ENCODE measurements around the gene COP1.

Gene COP1

DNA sequence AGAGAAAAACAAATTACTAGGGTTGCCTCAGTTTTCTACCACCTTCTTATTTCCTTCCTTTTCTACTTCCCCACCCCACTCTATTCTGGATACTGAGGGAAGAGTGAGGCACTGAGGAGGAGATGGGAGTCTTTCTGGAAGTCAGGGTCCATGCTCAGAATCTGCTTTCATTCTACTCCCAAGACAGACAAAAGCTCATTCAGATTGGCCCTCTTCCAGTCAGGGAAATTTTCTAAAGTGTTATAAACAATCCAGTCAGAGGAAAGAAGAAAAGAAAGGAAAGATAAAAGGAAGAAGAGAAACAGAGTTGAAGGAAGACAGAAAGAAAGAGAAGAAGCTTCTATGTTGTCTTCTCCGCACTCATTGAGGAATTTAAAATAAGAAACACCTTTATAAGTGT lies 228.6 kb downstream of the COP1 start:
- no peak for TF ChIP-seq POLR2A (IDR thresholded peaks at IDR 0.05; ENCODE audit: extremely low read depth, insufficient read length)
- no peak for TF ChIP-seq MYC (IDR thresholded peaks at IDR 0.05; ENCODE audit: low read depth, low read length)
- TF ChIP-seq, protein P1, sequence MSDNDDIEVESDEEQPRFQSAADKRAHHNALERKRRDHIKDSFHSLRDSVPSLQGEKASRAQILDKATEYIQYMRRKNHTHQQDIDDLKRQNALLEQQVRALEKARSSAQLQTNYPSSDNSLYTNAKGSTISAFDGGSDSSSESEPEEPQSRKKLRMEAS (IDR thresholded peaks at IDR 0.05; ENCODE audit: low read depth, low read length): no peak
- TF ChIP-seq, protein P2, sequence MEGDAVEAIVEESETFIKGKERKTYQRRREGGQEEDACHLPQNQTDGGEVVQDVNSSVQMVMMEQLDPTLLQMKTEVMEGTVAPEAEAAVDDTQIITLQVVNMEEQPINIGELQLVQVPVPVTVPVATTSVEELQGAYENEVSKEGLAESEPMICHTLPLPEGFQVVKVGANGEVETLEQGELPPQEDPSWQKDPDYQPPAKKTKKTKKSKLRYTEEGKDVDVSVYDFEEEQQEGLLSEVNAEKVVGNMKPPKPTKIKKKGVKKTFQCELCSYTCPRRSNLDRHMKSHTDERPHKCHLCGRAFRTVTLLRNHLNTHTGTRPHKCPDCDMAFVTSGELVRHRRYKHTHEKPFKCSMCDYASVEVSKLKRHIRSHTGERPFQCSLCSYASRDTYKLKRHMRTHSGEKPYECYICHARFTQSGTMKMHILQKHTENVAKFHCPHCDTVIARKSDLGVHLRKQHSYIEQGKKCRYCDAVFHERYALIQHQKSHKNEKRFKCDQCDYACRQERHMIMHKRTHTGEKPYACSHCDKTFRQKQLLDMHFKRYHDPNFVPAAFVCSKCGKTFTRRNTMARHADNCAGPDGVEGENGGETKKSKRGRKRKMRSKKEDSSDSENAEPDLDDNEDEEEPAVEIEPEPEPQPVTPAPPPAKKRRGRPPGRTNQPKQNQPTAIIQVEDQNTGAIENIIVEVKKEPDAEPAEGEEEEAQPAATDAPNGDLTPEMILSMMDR (IDR thresholded peaks at IDR 0.05; ENCODE audit: low read depth, low read length): no peak
- H3K4me3 ChIP-seq (ENCODE audit: low read depth, low read length): no peak overlapping the region
- DNase-seq (ENCODE audit: low read depth): no peak

DNA sequence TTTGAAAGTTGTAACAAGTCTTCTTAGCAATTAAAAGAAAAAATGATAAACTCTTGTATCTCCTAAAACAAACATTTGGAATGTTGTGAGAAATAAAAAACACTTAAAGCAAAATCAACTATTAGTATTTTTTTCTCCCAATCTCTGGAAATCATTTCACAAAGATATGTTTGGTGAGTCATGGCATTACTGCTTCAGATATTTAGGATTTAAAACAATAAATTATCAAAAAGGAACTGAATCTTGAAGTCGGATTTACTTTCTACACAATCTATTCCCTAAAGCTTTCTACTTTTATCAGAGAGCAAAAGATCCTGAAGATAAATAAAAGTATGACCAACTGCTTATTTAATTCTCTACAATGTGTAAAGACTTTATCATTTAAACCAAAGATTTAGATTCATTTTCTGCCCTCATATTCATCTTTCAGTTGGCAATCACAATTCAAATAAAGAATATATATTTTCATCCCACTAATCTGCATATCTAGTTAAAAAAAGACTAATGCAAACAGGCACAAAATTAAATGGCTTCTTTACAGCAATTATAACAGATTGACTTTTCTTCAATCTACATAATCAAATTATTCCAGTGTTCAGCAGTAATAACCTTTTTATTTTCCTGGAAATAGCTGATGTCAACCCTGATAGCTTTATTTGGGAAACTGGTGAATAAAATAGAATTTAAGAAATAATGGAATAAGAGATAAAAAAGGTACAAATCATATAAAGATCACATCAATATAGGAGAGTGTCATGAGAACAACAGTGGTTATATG lies 230.0 kb downstream of the COP1 start:
- no peak overlapping the region for H3K4me3 ChIP-seq (ENCODE audit: low read depth, low read length)
- DNase-seq (ENCODE audit: low read depth): no peak
- TF ChIP-seq, protein P2 (IDR thresholded peaks at IDR 0.05; ENCODE audit: low read depth, low read length): no peak
- TF ChIP-seq, protein P1 (IDR thresholded peaks at IDR 0.05; ENCODE audit: low read depth, low read length): no peak
- no peak for TF ChIP-seq MYC (IDR thresholded peaks at IDR 0.05; ENCODE audit: low read depth, low read length)
- no peak for TF ChIP-seq POLR2A (IDR thresholded peaks at IDR 0.05; ENCODE audit: extremely low read depth, insufficient read length)

DNA sequence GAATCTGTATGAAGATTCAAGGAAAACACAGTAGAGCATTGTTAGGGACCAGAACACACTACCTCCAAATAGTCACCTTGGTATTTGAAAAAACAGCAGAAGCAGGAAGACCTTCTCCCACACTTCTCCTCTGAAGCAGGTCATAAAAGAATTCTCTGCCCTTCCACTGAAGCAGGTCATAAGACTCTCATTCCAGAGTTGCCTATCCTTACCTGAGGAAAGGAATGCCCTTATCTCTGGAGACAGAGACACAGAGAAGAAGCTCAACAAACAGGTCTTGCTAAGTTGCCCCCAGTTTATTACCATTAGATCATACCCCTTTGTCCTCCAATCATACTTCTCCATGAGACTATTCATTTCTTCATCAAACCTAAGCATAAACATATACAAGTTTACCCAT lies 237.9 kb downstream of the COP1 start:
- H3K4me3 ChIP-seq (ENCODE audit: low read depth, low read length): no peak overlapping the region
- TF ChIP-seq POLR2A (IDR thresholded peaks at IDR 0.05; ENCODE audit: extremely low read depth, insufficient read length) (no peak), MYC (IDR thresholded peaks at IDR 0.05; ENCODE audit: low read depth, low read length) (no peak)
- TF ChIP-seq, protein P2 (IDR thresholded peaks at IDR 0.05; ENCODE audit: low read depth, low read length): no peak
- TF ChIP-seq, protein P1 (IDR thresholded peaks at IDR 0.05; ENCODE audit: low read depth, low read length): no peak
- no peak for DNase-seq (ENCODE audit: low read depth)

DNA sequence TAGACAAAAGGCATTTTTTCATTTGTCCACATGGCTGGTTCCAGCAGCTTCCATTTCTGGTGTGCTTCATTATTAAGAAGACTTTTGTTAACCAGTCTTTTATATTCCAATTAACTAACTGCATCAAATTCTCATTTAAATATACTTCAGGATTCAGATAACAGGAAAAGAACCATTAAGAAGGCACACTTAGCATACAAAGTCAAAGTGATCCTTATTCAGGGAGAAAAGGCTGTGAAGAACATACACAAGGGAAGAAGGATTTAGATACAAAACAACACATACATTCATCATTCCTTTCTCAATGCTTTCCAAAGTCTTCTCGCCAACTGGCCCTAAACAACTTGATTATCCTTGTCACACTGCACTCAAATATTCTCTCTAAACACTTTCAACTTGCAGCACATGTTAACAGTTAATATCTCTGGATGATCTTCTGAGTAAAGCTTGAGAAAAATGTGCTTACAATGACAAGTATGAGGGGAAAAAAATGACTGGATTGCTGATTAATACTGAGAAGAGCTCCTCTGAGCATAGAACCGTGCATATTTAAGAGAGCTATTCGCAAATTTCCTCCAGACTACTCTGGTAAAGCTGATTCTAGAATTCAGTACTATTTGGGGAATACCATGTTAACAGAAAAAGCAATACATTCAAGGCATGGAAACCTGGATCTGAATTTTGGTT lies 238.5 kb downstream of the COP1 start:
- H3K4me3 ChIP-seq (ENCODE audit: low read depth, low read length): no peak overlapping the region
- DNase-seq (ENCODE audit: low read depth): no peak
- TF ChIP-seq MYC (IDR thresholded peaks at IDR 0.05; ENCODE audit: low read depth, low read length): no peak
- TF ChIP-seq POLR2A (IDR thresholded peaks at IDR 0.05; ENCODE audit: extremely low read depth, insufficient read length): no peak
- TF ChIP-seq, protein P1 (IDR thresholded peaks at IDR 0.05; ENCODE audit: low read depth, low read length): no peak
- TF ChIP-seq, protein P2 (IDR thresholded peaks at IDR 0.05; ENCODE audit: low read depth, low read length): no peak

DNA sequence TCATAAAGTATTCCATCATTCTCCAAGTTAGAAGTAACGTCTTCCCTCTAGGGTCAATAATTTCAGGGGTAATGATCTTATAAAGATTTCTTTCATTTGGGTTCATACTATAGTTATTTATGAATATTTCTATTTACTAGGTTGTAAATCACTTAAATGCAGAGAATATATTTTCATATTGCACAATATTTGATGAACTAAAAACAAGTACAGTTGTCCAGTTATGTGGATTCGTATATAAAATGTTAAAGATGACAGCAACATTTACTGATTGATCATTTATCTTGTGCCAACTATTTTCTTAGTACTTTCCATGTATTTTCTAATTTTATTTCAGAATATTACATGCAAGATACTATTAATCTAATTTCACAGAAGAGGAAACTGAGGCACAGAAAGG lies 243.3 kb downstream of the COP1 start:
- TF ChIP-seq MYC (IDR thresholded peaks at IDR 0.05; ENCODE audit: low read depth, low read length): no peak
- no peak for TF ChIP-seq POLR2A (IDR thresholded peaks at IDR 0.05; ENCODE audit: extremely low read depth, insufficient read length)
- TF ChIP-seq, protein P2 (IDR thresholded peaks at IDR 0.05; ENCODE audit: low read depth, low read length): no peak
- TF ChIP-seq, protein P1 (IDR thresholded peaks at IDR 0.05; ENCODE audit: low read depth, low read length): no peak
- no peak for DNase-seq (ENCODE audit: low read depth)

More for the DNA sequence above, 243.3 kb downstream of the COP1 start:
- H3K4me3 ChIP-seq (ENCODE audit: low read depth, low read length): no peak overlapping the region

All from NB4 (cell line).